ENCODE measurements around the gene HSPB3.
A peak's percentile ranks its signal among the peaks of the same experiment; 100 is the strongest.
"Not testable (repeated sequence)": the region's sequence is repeated elsewhere in the genome, so short reads cannot be mapped to it uniquely, and the experiment has no call there.

HSPB3 gene, protein sequence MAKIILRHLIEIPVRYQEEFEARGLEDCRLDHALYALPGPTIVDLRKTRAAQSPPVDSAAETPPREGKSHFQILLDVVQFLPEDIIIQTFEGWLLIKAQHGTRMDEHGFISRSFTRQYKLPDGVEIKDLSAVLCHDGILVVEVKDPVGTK

DNA sequence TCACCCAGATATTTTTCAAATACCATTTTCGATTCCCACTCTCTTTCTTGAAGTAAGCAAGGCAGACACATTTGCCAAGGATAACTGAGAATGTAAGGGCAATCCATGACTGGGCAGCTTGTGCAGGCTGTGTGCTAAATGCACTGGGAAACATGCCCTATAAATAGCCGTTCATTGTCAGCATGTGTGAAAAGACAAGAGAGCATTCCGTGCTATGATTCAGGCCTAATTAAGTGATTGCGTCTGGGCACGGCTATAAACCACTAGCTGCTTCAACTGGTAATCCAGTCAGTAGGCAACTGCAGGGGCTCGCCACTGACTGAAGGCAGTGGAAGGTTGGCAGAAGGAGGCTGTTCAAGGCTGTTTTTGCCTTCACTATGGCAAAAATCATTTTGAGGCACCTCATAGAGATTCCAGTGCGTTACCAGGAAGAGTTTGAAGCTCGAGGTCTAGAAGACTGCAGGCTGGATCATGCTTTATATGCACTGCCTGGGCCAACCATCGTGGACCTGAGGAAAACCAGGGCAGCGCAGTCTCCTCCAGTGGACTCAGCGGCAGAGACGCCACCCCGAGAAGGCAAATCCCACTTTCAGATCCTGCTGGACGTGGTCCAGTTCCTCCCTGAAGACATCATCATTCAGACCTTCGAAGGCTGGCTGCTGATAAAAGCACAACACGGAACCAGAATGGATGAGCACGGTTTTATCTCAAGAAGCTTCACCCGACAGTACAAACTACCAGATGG lies at the start of gene HSPB3:
Gene HSPB3, plus strand, starts transcription at position 287 of the 745 bp plus-strand sequence. Its CDS starts 91 bp downstream, at position 378.
- FAIRE-seq, result no peak

DNA sequence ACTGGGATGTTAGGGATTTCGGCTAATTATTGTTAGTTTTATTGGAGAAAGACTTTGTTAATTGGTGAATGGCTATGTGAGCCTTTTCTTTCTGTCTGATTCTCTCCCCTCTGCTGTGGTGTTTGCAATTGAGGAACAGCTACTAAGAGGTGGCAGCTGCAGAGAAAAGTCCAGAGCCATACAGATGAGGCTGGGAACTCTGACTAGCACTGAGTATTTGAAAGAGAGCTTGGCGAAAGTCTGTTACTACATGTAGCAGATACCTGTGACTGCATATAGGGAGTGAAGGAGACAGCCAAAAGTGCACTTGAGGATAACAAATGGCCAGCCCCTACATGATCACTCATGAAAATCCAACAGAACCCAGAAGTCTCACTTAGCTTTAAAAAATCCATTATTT lies 44.3 kb upstream of the HSPB3 start:
- FAIRE-seq, result no peak

DNA sequence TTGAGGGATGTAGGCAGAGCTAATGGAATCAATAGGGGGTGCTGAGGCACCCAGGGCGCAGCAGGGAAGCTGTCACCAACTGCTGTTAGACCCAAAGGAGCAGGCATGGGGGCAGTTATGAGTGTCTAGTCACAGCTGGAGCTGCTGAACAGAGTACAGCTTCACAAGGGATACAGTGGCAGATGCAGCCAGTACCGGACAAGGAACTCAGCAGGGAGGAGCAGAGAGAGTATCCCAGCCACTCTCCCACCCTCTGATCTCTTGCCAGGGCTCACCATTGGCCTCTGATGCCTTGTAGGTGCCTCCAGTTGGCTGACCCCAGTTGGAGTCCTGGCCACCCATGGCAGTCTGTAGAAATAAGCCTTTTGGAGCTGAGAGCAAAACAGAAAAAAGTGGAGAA lies 42.6 kb upstream of the HSPB3 start:
- no peak for FAIRE-seq

DNA sequence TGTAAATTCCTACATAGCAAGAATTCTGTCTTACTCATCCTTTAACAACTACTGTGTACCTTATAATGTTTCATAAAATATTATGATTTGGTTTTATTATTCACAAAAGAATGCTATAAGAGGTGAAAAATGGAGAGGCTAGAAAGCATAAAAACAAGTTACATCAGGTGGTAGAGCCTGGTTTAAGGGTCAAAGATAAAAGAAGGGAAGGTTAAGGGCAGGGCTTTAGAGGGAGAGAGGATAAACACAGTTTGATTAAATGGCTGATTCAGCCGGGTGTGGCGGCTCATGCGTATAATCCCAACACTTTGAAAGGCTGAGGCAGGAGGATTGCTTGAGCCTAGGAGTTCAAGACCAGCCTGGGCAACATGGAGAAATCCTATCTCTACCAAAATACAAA lies 40.4 kb upstream of the HSPB3 start:
- no peak for FAIRE-seq

DNA sequence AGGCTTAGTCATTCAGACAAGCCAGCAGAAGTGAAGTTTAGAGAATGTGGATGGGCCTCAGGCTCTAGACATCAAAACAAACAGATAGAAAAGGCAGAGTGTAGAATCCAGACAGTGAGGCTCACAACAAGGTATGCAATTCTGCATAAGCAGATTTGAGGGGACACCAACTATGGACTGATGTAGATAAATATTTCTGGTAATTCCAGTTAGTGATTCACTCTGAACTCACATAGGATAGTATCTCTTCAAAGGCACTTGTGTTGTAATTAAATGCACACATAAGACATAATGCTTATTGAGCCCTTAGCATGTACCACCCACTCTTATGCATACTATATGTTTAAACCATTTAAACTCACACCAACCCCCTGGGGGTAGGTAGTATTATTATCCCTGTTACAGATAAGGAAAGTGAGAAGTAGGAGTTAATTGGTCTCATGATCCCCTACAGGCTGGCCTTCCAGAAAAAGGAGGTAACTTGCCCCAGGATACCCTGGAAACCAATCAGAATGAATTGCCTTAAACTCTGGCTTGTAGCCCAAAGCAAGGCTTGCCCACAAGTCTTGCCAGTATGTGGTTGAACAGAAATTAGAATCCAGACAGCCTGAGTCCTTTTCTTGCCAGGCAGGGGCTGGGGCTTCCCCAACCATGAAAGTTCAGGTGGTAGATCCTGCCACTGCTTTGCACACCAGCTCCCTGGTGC lies 39.5 kb upstream of the HSPB3 start:
- no peak for FAIRE-seq

DNA sequence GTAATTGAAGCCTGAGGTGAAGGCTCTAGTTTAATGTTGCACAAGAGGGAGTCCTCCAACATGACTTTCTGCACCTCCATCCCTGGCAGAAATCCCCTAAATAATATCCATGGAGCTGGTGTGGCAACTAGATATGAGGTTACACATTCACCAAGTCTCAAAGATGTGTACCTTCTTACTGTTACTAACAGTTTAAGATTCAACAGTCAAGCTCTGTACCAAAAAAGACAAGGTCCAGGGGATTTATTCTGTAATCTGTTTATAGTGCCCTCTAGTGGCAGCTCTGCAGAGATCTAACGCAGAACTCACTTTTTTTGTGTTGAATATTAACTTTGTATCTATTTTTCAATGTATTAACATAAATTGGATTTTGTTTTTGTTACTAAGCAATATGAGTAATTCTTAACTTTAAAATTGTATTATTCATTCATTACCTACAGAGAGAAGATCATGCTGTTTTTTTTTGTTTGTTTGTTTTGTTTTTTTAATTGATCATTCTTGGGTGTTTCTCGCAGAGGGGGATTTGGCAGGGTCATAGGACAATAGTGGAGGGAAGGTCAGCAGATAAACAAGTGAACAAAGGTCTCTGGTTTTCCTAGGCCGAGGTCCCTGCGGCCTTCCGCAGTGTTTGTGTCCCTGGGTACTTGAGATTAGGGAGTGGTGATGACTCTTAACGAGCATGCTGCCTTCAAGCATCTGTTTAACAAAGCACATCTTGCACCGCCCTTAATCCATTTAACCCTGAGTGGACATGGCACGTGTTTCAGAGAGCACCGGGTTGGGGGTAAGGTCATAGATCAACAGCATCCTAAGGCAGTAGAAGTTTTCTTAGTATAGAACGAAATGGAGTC lies 35.7 kb upstream of the HSPB3 start:
- peak; percentile 49 for FAIRE-seq

DNA sequence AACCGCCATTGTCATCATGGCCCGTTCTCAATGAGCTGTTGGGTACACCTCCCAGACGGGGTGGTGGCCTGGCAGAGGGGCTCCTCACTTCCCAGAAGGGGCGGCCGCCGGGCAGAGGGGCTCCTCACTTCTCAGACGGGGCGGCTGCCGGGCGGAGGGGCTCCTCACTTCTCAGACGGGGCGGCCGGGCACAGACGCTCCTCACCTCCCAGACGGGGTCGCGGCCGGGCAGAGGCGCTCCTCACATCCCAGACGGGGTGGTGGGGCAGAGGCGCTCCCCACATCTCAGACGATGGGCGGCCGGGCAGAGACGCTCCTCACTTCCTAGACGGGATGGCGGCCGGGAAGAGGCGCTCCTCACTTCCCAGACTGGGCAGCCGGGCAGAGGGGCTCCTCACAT lies 35.0 kb upstream of the HSPB3 start:
- FAIRE-seq, result not testable (repeated sequence)

DNA sequence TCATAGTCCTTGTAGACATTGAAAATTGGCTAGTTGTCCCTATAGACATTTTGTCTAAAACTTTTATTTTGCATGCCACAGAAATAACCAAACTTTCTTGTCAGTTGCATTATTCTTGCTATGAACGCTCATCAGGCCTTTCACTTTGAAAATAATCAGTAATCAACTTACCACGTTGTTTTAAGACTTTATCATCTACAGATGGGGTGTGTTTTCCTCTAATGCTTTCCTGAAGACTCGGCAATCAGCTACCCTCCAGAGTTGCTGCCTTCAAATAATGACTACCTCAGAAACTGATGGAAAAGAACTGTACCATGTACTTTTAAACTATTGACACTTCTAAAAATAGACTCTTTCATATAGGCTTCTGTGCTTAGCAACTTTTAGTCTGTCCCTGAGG lies 33.5 kb upstream of the HSPB3 start:
- FAIRE-seq, result no peak

DNA sequence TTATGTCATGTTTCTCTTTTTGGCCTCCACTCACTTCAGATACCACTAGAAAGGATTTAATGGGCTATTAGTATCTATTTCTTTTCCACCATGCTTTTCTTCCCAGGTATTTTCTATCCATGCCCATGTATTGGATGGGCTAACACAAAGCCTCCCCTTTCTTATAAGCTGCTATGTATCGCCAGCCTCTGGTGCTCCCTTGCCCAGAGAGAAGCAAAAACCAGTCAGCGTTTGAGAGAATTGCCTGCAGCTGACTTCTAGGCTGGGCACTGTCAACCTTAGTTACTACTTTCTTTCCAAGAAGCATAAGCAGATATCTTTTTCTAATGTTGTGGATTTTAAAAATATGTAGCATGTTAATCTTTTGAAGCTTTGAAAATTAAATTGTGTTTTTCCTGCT lies 30.2 kb upstream of the HSPB3 start:
- no peak for FAIRE-seq

DNA sequence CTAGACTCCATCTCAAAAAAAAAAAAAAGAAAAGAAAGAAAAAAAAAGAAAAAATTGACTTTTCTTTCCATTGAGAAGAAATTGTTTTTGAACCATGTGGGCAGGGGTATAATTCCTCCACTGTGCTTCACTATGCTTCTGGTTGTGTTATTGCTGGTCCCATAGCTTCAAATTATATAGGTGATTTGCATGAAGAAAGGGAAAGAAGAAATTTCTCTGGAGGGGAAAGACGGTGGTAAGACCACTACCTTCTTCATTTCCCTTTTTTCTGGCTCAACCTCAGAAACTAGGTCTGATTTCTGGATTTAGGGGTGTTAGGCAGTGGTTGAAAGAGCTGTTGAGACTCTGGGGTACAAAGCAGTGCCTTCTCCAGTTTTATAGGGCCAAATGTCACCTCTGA lies 29.3 kb upstream of the HSPB3 start:
- FAIRE-seq, result no peak

DNA sequence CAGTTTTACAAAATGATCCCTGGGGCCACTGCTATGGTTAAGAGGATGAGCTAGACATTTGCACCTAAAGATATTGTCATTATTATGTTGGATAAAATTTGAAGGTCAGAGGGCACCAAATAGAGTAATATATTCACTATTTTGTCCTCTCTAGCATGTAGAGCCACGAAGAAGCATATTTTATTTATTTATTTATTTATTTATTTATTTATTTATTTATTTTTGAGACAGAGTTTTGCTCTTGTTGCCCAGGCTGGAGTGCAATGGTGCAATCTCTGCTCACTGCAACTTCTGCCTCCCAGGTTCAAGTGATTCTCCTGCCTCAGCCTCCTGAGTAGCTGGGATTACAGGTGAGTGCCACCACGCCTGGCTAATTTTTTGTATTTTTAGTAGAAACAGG lies 20.8 kb upstream of the HSPB3 start:
- not testable (repeated sequence) for FAIRE-seq

DNA sequence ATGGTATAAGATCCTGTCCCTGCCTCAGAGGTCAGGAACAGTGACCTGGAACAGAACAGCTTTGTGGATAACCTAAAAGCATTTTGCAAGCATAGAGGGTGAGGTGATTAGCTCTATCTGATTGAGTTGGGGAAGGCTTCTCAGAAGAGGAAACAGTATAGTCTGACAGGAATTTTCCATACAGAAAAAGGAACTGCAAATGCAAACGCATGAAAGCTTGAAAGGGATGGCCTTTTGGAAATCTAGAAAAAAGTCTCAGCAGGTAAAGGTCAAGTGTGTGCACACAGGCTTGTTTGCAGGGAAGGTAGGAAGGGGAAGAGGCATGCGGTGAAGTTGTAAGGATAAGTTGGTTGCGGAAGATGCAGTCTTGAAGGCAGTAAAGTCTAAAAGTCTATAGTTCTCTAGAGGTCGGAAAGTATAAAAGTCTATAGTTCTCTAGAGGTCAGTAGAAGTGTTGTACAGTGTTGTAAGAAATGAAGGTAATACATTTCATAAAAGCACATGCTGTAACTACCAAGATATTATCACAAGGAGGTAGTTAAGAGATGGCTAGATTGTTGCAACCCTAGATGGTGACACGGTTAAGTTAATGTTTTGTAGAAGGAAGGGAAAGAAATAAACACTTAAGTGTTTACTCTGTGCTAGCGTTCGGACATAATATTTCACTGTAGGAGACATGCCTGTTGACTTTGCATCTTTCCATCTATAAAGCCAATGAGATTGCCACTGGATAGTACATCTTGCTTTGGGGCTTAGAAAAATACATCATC lies 16.7 kb upstream of the HSPB3 start:
- no peak for FAIRE-seq

DNA sequence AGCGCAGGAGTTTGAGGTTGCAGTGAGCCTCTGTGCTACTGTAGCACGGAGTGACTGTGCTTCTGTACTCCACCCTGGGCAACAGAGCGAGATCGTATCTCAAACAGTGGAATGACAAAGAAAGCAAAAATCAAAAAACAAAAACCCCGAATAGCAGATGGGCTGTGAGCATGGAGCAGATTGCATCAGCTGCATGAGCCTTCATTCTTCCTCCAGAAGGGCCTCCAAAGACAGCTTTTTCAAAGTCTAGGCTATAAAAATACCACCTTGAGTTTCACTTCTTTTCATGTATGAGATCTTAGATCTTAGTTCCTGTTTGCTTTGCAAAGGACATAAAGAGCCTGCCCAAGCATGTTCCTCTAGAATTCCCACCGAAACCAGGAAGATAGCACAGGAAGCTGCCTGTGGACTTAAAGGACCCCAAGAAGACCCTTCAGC lies 15.0 kb upstream of the HSPB3 start:
- FAIRE-seq, result no peak

DNA sequence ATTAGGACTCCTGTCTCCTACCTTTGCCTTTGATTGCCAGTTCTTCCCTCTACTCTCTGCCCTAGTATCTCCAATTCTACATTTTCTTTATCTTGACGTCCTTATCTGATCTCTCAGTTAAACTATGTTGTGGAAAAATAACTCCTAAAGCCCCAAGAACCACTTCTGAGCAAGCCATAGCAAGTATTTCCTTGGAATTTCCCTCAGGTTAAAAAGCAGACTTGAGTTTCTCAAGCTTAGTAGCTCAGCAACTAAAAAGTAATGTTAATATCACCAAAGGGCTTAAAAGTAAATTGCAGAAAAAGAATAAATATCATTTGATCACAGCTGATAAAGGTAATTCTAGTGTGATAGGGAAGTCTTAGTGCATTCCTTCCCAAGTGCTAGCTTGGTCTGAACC lies 13.2 kb upstream of the HSPB3 start:
- no peak for FAIRE-seq

DNA sequence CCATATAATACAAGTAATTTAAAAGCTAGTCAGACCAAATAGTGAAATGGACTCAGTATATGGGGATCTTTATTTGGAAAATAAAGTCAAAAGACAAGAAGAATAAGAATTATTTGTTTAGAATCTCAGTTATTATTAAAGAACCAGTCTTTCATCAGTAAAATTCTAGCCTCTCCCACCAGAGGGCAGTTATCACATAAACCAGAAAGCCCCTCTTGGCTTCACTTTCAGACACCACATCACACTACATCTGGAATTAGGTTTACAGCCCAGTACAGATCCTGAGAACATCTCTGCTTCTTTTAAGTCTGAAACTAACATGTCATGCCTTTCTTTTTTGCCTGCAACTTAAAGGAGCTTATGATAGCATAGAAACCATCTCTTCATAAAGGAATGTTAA lies 12.2 kb upstream of the HSPB3 start:
- FAIRE-seq, result no peak

DNA sequence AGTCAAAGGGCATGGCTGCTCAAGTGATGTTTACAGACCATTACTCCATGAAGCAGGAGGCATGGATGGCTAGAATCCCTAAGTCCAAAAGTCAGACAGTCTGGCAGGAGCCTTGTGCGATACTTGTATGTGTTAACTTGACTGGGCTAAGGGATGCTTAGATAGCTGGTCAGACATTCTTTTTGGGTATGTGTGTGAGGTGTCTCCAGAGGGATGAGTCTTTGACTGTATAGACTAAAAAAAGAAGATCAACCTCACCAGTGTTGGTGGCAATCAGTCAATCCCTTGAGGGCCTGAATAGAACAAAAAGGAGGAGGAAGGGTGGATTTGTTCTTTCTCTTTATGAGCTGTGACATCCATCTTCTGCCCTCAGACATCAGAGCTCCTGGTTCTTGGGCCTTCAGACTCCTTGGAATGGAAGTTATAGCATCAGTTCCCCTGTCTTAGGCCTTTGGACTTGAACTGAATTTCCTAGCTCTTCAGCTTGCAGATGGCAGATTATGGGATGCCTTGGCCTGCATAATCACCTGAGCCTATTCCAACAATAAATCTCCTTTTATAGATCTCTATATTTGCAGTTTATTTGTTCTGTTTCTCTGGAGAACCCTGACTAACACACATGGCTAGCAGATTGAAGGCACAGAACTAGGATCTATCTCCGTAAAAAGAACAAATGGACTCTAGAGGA lies 9.7 kb upstream of the HSPB3 start:
- no peak for FAIRE-seq

DNA sequence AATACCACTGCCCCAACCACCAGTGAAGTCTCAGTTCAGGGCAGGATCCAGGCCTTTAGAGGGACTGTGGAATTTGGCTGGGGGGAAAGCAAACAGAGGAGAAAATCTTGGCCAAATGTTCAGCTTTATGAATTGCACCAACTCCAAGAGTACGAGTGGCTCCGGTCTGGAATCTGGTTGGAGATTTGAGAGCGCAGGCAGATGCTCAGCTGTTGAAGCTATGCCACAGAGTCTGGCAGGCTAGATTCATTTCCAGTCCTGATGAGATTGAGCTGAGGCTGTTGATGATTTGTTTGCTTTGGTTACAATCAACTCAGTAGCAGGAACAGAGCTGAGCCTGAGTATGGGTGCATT lies 9.1 kb upstream of the HSPB3 start:
- no peak for FAIRE-seq

DNA sequence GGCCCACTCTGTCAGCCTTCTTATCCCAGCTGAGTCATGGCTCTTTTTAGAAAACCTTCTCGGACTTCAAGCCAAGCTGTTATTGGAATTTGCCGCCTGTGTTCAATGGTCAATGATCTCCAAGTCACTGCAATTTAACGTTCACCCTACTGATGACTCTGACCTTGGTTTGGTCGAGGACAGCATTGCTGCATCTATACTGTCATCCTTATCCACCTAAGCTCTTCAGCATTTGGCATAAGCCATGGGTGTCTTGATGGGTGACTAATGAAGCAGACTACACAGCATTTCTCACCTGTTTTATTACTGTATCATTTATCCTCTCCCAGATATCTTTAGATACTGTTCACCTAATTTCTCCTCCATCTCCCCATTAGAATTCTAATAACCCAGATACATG lies 5.6 kb upstream of the HSPB3 start:
- FAIRE-seq, result no peak

DNA sequence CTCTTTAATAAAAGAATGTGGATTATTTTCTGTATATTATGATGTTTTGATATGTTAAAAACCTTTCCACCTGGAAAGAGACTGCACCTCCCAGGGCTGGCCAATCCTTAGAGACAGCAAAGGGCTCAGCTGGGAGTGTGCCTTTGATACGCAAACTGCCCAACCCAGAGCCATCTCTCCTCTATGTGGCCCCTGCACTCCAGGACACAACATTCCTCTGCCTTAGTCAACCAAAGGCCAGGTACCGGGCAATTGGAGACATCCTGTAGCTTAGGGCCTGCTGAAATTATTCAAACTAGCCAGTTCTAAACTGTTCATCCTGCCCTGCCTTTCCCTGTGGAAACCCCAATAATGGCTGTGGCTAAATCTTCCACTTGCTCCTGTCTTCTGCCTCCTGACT lies 5.0 kb upstream of the HSPB3 start:
- FAIRE-seq, result no peak

DNA sequence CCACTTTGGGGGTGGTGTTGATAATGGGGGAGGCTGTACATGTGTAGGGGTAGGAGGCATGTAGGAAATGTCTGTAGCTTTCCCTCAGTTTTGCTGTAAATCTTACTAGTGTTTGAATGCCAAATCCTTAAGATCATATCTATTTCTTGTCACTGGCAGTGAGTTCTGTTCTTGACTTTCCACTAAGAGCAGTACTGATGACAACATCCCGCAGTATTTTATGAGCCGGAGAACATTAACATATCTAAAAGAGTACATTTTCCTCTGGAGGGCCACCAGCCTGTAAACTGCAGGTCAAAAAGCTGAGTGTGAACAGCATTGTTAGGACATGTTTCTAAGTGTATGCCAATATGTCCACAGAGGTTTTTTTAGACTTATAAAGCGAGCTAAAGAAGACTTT lies 2.5 kb upstream of the HSPB3 start:
- no peak for FAIRE-seq

DNA sequence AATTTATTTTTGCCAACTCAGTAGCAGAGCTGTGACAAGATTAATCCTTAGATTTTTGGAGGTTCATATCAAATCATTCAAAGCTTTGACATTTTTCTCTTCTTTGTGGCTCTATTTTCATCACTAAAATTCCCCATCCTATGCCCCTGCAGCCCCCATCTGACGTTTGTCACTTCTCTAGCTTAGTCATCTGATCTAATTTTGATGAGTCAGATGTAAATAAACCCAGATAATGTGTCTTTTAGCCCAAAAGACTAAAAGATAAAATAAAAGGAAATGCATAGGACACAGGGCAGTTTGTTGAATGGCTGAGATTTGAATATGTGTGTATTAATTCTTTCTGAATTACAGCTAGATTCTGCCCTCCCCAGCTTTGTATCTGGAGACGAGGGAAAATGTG lies 897 bp upstream of the HSPB3 start:
- FAIRE-seq, result no peak
